ENCODE measurements around the gene ULK2.
"Not testable (repeated sequence)": the region's sequence is repeated elsewhere in the genome, so short reads cannot be mapped to it uniquely, and the experiment has no call there.

Gene ULK2

DNA sequence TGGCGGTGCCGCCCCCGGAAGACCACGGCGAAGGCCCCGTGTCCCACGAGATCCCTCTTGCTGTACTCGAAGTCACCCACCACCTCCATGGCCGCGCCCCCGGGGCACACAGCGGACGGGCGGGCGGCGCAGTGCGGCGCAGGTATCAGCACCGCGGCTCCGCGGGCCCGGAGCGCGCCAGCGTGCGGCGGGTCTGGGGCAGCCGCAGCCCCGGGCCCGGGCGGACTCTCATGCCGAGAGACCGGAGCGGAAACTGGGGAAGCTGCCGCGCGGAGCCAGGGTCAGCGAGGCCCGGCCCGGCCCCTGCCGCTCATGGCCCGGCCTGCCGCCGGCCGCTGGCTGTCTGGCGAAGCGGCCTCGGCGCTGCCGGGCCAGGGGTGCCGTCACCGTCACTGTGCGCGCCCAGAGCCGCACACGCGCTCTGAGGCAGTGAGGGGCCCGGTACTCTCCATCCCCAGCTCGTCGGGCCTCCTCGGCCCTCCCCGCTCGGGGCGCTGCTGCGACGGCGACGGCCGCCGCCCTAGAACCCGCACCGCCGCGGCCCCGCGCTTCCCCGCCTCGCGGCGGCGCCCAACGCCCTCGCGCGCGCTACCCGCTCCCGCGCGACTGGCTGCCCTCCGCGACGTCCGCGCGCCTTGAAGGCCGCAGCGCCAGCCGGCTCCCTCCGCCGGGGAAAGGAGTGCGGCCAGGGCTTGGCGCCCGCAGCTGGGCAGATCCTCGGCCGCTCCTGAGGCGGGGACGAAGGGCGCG is at the start of gene ULK2:
Gene ULK2, minus strand, starts transcription at position 608 of the 750 bp plus-strand sequence. Its CDS starts 519 bp downstream, at position 89.
- Histone ChIP-seq H3K36me3 (ENCODE audit: control insufficient read depth, insufficient read depth, low read length) (no peaks in the 10 kb centered on the region), H3K4me3 (ENCODE audit: low read length) (peak within 1 kb of the TSS; percentile 78), H3K4me1 (ENCODE audit: control insufficient read depth, insufficient read depth, low read length) (peaks cover 4% of the 10 kb centered on the region)

DNA sequence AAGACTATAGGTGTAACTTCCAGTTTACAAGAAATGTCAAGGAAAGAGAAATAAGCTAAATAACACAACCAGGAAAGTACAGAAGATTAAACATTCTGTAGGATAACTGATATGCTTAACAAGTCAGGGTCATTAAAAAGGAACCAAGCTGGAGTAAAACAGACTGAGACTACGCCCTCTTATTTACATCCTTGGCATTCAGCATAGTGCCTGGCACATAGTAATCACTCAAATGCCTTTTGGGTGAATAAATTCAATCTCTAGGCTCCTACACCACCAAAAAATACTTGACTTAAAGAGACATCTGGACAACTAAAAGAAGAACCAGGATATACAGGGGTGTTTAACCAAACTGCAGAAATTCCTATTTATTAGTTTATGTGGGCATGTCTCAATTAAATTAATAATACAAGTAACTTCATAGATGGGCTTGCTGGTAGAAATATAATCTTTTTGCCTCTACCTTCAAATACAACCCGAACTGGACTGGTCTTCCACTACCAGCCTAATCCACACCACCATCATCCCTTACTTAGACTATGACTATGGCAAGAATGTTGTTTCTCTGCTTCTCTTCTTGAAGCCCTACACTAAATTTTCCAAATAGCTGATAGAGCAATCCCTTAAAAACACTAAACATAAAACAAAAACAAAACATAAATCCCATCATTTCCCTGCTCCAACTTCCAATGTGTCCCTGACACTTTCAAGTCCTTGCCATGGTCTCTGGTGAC is 47.7 kb upstream of the ULK2 start:
- Histone ChIP-seq H3K36me3 (ENCODE audit: control insufficient read depth, insufficient read depth, low read length) (peaks cover 10% of the 10 kb centered on the region), H3K4me3 (ENCODE audit: low read length) (no peak overlapping the region)

More for the DNA sequence above, at the start of gene ULK2:
- Histone ChIP-seq H3K9me3 (ENCODE audit: control insufficient read depth, low read length) (no peaks in the 10 kb centered on the region), H3K9ac (ENCODE audit: low read length) (peak within 1 kb of the TSS; percentile 76), H3K27me3 (ENCODE audit: control insufficient read depth, insufficient read depth, low read length) (no peaks in the 10 kb centered on the region)

DNA sequence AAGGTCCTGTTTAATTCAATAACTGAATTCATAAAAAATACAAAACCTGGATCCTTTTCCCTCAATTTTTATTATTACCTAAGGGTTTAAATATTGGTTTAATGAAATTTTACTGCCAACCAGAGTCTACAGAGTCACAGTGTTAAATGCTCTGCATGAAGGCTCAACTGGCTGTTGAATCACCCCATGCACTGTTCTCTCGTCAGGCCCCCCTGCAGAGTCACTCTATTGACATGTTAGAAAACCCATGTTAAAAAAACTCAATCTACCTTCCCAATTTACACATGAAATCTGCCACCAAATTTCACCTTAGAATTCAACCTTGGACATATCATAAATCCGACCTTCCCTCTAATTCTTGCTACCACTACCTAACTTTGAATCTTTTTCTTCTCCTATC is 43.3 kb upstream of the ULK2 start:
- no peaks in the 10 kb centered on the region for H3K27me3 ChIP-seq (ENCODE audit: control insufficient read depth, insufficient read depth, low read length)
- H3K4me1 ChIP-seq (ENCODE audit: control insufficient read depth, insufficient read depth, low read length) = no peaks in the 10 kb centered on the region
- H3K9ac ChIP-seq (ENCODE audit: low read length) = no peak overlapping the region
- H3K36me3 ChIP-seq (ENCODE audit: control insufficient read depth, insufficient read depth, low read length) = peaks cover 14% of the 10 kb centered on the region
- no peaks in the 10 kb centered on the region for H3K9me3 ChIP-seq (ENCODE audit: control insufficient read depth, low read length)
- no peak overlapping the region for H3K4me3 ChIP-seq (ENCODE audit: low read length)

More for the DNA sequence above, 47.7 kb upstream of the ULK2 start:
- Histone ChIP-seq H3K9ac (ENCODE audit: low read length) (no peak overlapping the region), H3K27me3 (ENCODE audit: control insufficient read depth, insufficient read depth, low read length) (no peaks in the 10 kb centered on the region), H3K9me3 (ENCODE audit: control insufficient read depth, low read length) (no peaks in the 10 kb centered on the region), H3K4me1 (ENCODE audit: control insufficient read depth, insufficient read depth, low read length) (no peaks in the 10 kb centered on the region)

DNA sequence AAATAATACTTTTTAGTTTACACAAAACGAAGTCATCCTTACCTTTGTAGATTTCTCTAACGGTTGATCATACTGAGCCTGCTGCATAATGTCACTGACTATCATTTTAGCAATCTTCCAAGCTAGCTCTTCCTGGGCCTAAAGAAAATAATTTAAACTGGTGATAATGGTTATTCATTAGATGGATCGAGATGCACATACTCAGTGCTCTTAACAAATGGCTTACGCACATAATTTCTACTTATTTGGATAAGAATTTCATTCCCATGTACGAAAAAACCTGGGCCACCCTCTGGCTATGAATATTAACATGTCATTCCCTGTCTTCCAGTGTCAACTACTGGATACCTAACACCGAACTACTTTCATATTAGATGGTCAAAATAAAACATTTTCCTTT is 41.4 kb upstream of the ULK2 start:
- no peak overlapping the region for H3K9ac ChIP-seq (ENCODE audit: low read length)
- H3K4me3 ChIP-seq (ENCODE audit: low read length) = no peak overlapping the region
- no peaks in the 10 kb centered on the region for H3K4me1 ChIP-seq (ENCODE audit: control insufficient read depth, insufficient read depth, low read length)
- H3K27me3 ChIP-seq (ENCODE audit: control insufficient read depth, insufficient read depth, low read length) = no peaks in the 10 kb centered on the region
- no peaks in the 10 kb centered on the region for H3K9me3 ChIP-seq (ENCODE audit: control insufficient read depth, low read length)
- peaks cover 20% of the 10 kb centered on the region for H3K36me3 ChIP-seq (ENCODE audit: control insufficient read depth, insufficient read depth, low read length)

DNA sequence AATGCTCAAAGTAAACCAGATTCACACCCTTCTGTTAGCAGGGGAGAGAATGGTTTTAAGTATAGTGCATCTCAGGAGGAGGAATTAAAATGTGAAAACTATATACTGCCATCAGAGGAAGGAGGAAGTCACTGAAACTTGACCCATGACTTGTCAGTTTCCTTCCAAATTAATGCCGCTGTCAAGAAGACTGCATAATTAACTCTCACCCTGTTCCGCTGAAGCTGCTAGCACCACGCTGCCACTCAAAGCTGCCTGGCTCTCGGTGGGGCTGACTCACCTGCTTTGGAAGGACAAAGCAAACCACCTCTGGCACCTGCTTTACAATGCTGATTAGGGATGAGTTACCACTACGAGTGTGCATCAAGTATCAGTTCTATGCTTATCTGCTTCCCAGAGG is 37.8 kb upstream of the ULK2 start:
- no peaks in the 10 kb centered on the region for H3K9me3 ChIP-seq (ENCODE audit: control insufficient read depth, low read length)
- no peaks in the 10 kb centered on the region for H3K4me1 ChIP-seq (ENCODE audit: control insufficient read depth, insufficient read depth, low read length)
- H3K27me3 ChIP-seq (ENCODE audit: control insufficient read depth, insufficient read depth, low read length) = no peaks in the 10 kb centered on the region
- peaks cover 11% of the 10 kb centered on the region for H3K36me3 ChIP-seq (ENCODE audit: control insufficient read depth, insufficient read depth, low read length)
- H3K4me3 ChIP-seq (ENCODE audit: low read length) = no peak overlapping the region
- H3K9ac ChIP-seq (ENCODE audit: low read length) = no peak overlapping the region

DNA sequence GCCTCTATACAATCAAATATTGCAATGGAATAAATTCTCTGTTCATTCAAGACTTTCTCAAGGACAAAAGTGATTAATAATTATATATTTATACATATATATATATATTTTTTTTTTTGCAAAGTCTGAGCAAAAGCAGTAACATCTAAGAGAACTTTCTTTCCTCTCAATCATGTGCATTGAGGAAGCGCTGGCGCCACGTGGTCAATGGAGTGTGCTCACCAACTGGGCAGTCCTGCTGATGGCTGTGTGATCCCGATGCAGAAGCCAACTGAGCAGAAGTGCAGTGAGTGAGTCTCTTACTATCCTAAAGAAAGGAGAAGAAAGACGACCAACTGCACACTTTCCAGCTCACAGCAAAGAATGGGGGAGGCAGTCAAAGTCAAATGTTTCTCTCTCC is 37.2 kb upstream of the ULK2 start:
- no peaks in the 10 kb centered on the region for H3K9me3 ChIP-seq (ENCODE audit: control insufficient read depth, low read length)
- no peak overlapping the region for H3K9ac ChIP-seq (ENCODE audit: low read length)
- H3K4me1 ChIP-seq (ENCODE audit: control insufficient read depth, insufficient read depth, low read length) = no peaks in the 10 kb centered on the region
- peaks cover 11% of the 10 kb centered on the region for H3K36me3 ChIP-seq (ENCODE audit: control insufficient read depth, insufficient read depth, low read length)
- no peaks in the 10 kb centered on the region for H3K27me3 ChIP-seq (ENCODE audit: control insufficient read depth, insufficient read depth, low read length)
- no peak overlapping the region for H3K4me3 ChIP-seq (ENCODE audit: low read length)

DNA sequence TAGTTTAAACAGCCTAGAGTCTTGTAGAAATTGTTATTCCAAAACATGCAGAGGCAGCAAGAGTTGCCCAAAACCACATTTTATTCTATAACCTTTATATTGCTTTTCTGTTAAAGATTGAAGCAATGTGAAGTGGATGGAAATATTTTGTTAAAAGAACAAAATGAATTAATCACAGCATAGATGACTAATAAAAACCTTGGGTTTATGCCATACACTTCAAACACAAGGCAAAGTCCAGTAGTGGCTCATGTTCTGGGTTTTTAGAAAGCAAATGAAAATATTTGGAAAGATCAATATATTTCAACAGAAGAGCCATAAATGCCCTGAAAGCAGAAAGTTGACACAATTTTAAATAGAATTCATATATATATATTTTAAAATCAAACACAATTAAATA is 36.7 kb upstream of the ULK2 start:
- no peak overlapping the region for H3K9ac ChIP-seq (ENCODE audit: low read length)
- H3K4me1 ChIP-seq (ENCODE audit: control insufficient read depth, insufficient read depth, low read length) = no peaks in the 10 kb centered on the region
- peaks cover 8% of the 10 kb centered on the region for H3K36me3 ChIP-seq (ENCODE audit: control insufficient read depth, insufficient read depth, low read length)
- H3K27me3 ChIP-seq (ENCODE audit: control insufficient read depth, insufficient read depth, low read length) = no peaks in the 10 kb centered on the region
- H3K4me3 ChIP-seq (ENCODE audit: low read length) = no peak overlapping the region
- H3K9me3 ChIP-seq (ENCODE audit: control insufficient read depth, low read length) = no peaks in the 10 kb centered on the region

DNA sequence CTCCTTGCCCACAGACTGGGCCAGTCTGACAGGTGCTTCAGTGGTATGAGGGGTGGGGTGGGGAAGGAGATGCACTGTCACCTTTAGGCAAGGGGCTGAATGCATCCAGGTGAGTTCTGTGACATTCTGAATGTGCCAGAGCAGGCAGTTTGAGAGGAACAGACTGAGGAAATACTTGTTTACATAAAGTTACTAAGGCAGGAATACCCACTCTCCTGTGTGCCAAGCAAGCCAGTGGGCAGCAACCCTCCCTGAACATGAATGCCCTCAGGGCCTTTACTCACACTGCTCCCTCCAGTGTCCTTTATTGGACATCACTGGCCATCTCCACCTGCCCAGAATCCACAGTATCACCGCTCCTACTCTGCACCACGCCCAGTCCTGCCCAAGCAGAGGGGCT is 33.1 kb upstream of the ULK2 start:
- Histone ChIP-seq H3K27me3 (ENCODE audit: control insufficient read depth, insufficient read depth, low read length) (no peaks in the 10 kb centered on the region), H3K9ac (ENCODE audit: low read length) (no peak overlapping the region), H3K4me1 (ENCODE audit: control insufficient read depth, insufficient read depth, low read length) (no peaks in the 10 kb centered on the region), H3K9me3 (ENCODE audit: control insufficient read depth, low read length) (no peaks in the 10 kb centered on the region), H3K4me3 (ENCODE audit: low read length) (no peak overlapping the region), H3K36me3 (ENCODE audit: control insufficient read depth, insufficient read depth, low read length) (peaks cover 6% of the 10 kb centered on the region)

DNA sequence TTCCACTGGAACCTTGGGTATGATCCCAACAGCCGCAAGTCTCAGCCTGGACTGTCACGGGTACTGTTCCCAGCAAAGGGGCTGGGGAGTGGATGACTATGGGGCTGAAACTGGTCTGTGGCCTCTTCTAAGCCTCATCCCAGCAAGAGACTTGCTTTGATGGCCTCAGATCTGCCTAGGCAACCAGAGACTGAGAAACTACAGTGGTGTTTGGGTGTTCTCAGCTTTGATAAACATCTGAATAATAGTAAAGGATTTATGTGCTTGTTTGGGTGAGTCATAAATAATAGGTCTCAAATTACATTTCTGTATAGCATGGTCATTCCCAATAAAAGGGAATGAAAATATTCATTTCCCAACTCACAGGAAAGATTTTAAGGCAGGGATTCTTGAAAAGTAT is 30.2 kb upstream of the ULK2 start:
- no peaks in the 10 kb centered on the region for H3K27me3 ChIP-seq (ENCODE audit: control insufficient read depth, insufficient read depth, low read length)
- H3K9ac ChIP-seq (ENCODE audit: low read length) = no peak overlapping the region
- no peak overlapping the region for H3K4me3 ChIP-seq (ENCODE audit: low read length)
- no peaks in the 10 kb centered on the region for H3K36me3 ChIP-seq (ENCODE audit: control insufficient read depth, insufficient read depth, low read length)
- H3K9me3 ChIP-seq (ENCODE audit: control insufficient read depth, low read length) = no peaks in the 10 kb centered on the region
- no peaks in the 10 kb centered on the region for H3K4me1 ChIP-seq (ENCODE audit: control insufficient read depth, insufficient read depth, low read length)

DNA sequence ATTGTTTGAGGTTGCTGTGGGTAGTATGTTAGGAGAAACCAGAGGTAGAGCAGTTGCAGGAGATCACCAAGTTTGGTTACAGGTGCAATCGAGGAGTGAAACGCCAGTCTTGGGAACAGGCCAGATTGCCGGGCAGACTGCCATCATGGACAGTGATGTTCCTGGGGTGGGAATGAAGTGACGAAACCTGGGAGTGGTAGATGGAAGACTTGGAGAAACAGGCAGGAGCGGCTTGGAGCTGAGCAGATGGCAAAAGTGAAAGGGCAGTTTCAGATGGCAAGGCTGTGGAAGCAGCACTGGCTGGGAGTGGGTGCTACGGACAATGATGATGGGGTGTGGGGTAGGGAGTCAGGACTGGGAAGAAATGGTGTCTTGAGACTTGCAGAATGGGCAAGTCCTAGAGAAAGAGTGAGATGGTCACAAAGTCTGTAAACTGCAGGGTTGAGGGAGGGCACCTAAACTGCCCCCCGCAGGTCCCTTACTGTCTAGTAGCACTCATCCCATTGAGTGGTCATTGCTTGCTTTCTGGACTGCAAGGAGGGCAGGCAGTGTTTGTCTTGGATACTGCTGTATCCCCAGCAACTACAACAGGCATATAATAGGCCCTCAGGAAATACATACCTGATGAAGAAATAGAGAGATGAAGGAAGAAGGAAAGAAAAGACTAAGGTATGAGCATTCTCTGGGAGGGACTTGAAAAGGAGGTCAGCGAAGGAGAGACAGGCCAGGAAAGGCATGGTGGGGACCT is 29.5 kb upstream of the ULK2 start:
- H3K4me1 ChIP-seq (ENCODE audit: control insufficient read depth, insufficient read depth, low read length) = no peaks in the 10 kb centered on the region
- H3K27me3 ChIP-seq (ENCODE audit: control insufficient read depth, insufficient read depth, low read length) = no peaks in the 10 kb centered on the region
- no peaks in the 10 kb centered on the region for H3K36me3 ChIP-seq (ENCODE audit: control insufficient read depth, insufficient read depth, low read length)
- H3K9me3 ChIP-seq (ENCODE audit: control insufficient read depth, low read length) = no peaks in the 10 kb centered on the region
- H3K4me3 ChIP-seq (ENCODE audit: low read length) = no peak overlapping the region
- H3K9ac ChIP-seq (ENCODE audit: low read length) = no peak overlapping the region

DNA sequence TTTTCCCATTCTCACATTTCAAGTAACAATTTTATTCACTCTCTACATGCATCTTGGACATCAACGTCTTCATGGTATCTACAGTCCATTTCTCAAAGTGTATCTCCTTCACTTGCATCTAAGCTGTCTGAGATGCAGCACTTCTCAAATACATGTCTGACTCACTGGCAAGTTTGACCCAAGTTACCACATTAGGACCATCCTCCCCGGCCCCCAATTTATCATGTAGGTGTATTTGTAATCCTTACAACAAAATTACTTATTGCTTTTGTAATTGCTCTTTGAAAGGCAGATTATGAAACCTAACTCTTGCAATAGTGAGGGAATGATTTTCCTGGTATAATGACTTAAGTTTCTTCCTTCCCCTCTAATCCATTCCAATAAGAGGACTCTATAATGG is 28.9 kb upstream of the ULK2 start:
- H3K9me3 ChIP-seq (ENCODE audit: control insufficient read depth, low read length) = no peaks in the 10 kb centered on the region
- no peaks in the 10 kb centered on the region for H3K27me3 ChIP-seq (ENCODE audit: control insufficient read depth, insufficient read depth, low read length)
- no peak overlapping the region for H3K4me3 ChIP-seq (ENCODE audit: low read length)
- no peaks in the 10 kb centered on the region for H3K4me1 ChIP-seq (ENCODE audit: control insufficient read depth, insufficient read depth, low read length)
- no peaks in the 10 kb centered on the region for H3K36me3 ChIP-seq (ENCODE audit: control insufficient read depth, insufficient read depth, low read length)
- no peak overlapping the region for H3K9ac ChIP-seq (ENCODE audit: low read length)

DNA sequence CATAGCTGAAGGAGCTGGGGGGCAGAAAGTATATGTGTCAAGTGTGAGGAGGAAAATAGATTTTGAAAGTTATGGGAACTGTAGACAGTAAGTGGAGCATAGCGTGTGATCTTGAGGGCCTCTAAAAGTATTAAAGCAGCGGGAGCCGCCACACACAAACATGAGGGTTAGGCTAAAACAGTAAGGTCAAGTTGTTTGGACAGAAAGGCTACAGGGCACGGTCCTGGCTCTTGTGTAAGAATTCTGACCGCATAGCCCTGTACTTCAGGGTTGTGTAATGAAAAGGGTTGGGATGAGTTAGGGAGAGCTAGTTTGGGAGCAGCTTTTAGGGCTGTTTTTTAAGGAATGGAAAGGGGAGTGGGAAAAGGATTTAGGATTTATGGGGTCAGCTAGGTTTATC is 22.8 kb upstream of the ULK2 start:
- not testable (repeated sequence) for H3K36me3 ChIP-seq (ENCODE audit: control insufficient read depth, insufficient read depth, low read length); H3K9ac ChIP-seq (ENCODE audit: low read length); H3K4me3 ChIP-seq (ENCODE audit: low read length)

More for the DNA sequence above, 22.8 kb upstream of the ULK2 start:
- not testable (repeated sequence) for H3K27me3 ChIP-seq (ENCODE audit: control insufficient read depth, insufficient read depth, low read length); H3K9me3 ChIP-seq (ENCODE audit: control insufficient read depth, low read length); H3K4me1 ChIP-seq (ENCODE audit: control insufficient read depth, insufficient read depth, low read length)

Measured in mucosa of stomach (tissue), 1 donor.